ENCODE results near the gene GTSF1L.

- TF ChIP-seq EP300 (IDR thresholded peaks at IDR 0.05) (no peak), POLR2A (IDR thresholded peaks at IDR 0.05) (no peak), CTCF (IDR thresholded peaks at IDR 0.05) (no peak)
These were observed 17.4 kb upstream of the GTSF1L start for GRCh38 chr20:43744151-43744611.

All from upper lobe of left lung (tissue), 4 donors.